HG02943 (cell line): ENCODE data around the gene CYP21A2.
"Not testable (repeated sequence)": the region's sequence is repeated elsewhere in the genome, so short reads cannot be mapped to it uniquely, and the experiment has no call there.

Experiments
- ATAC-seq: cut with Tn5 transposase; IDR thresholded peaks from one replicate; pipeline ENCODE4 v1.9.1; 2021; ENCODE audit warnings: mild to moderate bottlenecking, low read depth, moderate library complexity; ENCODE audit not compliant: unreplicated experiment

CYP21A2 gene

GRCh38 chr6:32049736-32050135, 11.5 kb downstream of the CYP21A2 start:
- ATAC-seq: not testable (repeated sequence)

- no peak for ATAC-seq
Observed at GRCh38 chr6:32050562-32050961, 12.3 kb downstream of the CYP21A2 start.

- not testable (repeated sequence) for ATAC-seq
Observed at GRCh38 chr6:32052626-32053025, 14.4 kb downstream of the CYP21A2 start.

- ATAC-seq: not testable (repeated sequence)
Observed at GRCh38 chr6:32053314-32053713, 15.1 kb downstream of the CYP21A2 start.

GRCh38 chr6:32055756-32056155, 17.5 kb downstream of the CYP21A2 start:
- not testable (repeated sequence) for ATAC-seq

GRCh38 chr6:32056254-32056653, 18.0 kb downstream of the CYP21A2 start:
- ATAC-seq: no peak

GRCh38 chr6:32057966-32058365, 19.8 kb downstream of the CYP21A2 start:
- no peak for ATAC-seq

GRCh38 chr6:32058511-32058963, 20.3 kb downstream of the CYP21A2 start:
- no peak for ATAC-seq

- no peak for ATAC-seq
Observed at GRCh38 chr6:32060966-32061655, 22.9 kb downstream of the CYP21A2 start.

- ATAC-seq: no peak
Observed at GRCh38 chr6:32064706-32065105, 26.5 kb downstream of the CYP21A2 start.

GRCh38 chr6:32067521-32067920, 29.3 kb downstream of the CYP21A2 start:
- ATAC-seq: not testable (repeated sequence)

- not testable (repeated sequence) for ATAC-seq
Observed at GRCh38 chr6:32068315-32068714, 30.1 kb downstream of the CYP21A2 start.

- ATAC-seq: no peak
Observed at GRCh38 chr6:32068867-32069266, 30.7 kb downstream of the CYP21A2 start.

GRCh38 chr6:32069460-32069859, 31.2 kb downstream of the CYP21A2 start:
- ATAC-seq: no peak

- no peak for ATAC-seq
Observed at GRCh38 chr6:32069878-32070515, 31.8 kb downstream of the CYP21A2 start.

- no peak for ATAC-seq
Observed at GRCh38 chr6:32070814-32071543, 32.8 kb downstream of the CYP21A2 start.

GRCh38 chr6:32073101-32073500, 34.9 kb downstream of the CYP21A2 start:
- no peak for ATAC-seq

GRCh38 chr6:32073613-32074012, 35.4 kb downstream of the CYP21A2 start:
- ATAC-seq: no peak

- no peak for ATAC-seq
Observed at GRCh38 chr6:32074996-32075532, 36.8 kb downstream of the CYP21A2 start.

- no peak for ATAC-seq
Observed at GRCh38 chr6:32075781-32076180, 37.6 kb downstream of the CYP21A2 start.

GRCh38 chr6:32076321-32076809, 38.1 kb downstream of the CYP21A2 start:
- no peak for ATAC-seq
